Panc1 (cell line): ENCODE measurements around the gene ERO1A. TPM values are rescaled to one million over a fixed set of nuclear protein-coding genes. Genes with fewer than 3 reads are reported as not detected.
A peak's percentile ranks its signal among the peaks of the same experiment; 100 is the strongest.

Experiments used
- ATAC-seq: fragments of 200-7000 bp; cut with Tn5 transposase; 2 replicates; pipeline ENCODE4 v1.9.1; 2020; ENCODE audit warnings: mild to moderate bottlenecking, moderate library complexity
- BruUV-seq: library from RNA; stranded (reverse); fragments of 400-500 nt; replicated peaks from 2 replicates; lab custom pipeline; 2021; lab: Mats Ljungman, UMichigan
- CTCF ChIA-PET: fragments of 300-600 bp; sonication (Branson Sonifier 250); formaldehyde crosslinking; loops from one replicate; lab custom pipeline; 2022; ENCODE audit warnings: antibody characterized with exemption; lab: Charles Lee
- POLR2A ChIA-PET: fragments of 300-600 bp; sonication (Branson Sonifier 250); formaldehyde crosslinking; loops from one replicate; lab custom pipeline; 2022; ENCODE audit warnings: antibody characterized with exemption; lab: Charles Lee
- DNase-seq: peaks from one replicate; pipeline ENCODE4 v3.0.0-alpha.2; 2010; ENCODE audit warnings: low read depth, low spot score
- H3K27ac ChIP-seq: 2 replicates; pipeline ENCODE4 v1.5.1; 2011; ENCODE audit warnings: mild to moderate bottlenecking, low read length, inconsistent platforms
- H3K27me3 ChIP-seq: fragments of 200-500 bp; sonication (Bioruptor generic); 2 replicates; pipeline ENCODE4 v1.6.0; 2014; ENCODE audit warnings: low read length, inconsistent platforms; ENCODE audit not compliant: control insufficient read depth, insufficient read depth
- H3K36me3 ChIP-seq: fragments of 200-500 bp; sonication (Bioruptor generic); 2 replicates; pipeline ENCODE4 v1.5.1; 2014; ENCODE audit warnings: inconsistent platforms, mild to moderate bottlenecking, low read length, moderate library complexity; ENCODE audit not compliant: control insufficient read depth, insufficient read depth
- H3K4me1 ChIP-seq: 2 replicates; pipeline ENCODE4 v1.5.1; 2011; ENCODE audit warnings: inconsistent platforms, mild to moderate bottlenecking, low read length, moderate library complexity; ENCODE audit not compliant: control insufficient read depth, insufficient read depth
- H3K4me3 ChIP-seq, 2 experiments: 2 replicates each; pipeline ENCODE4 v1.5.1; 2011 to 2012; ENCODE audit warnings: low read depth in 2 of 2, low read length in 2 of 2, mild to moderate bottlenecking in 2 of 2, inconsistent platforms in 1 of 2, moderate library complexity in 1 of 2
- H3K9me3 ChIP-seq: fragments of 200-500 bp; sonication (Bioruptor generic); 2 replicates; pipeline ENCODE4 v1.5.1; 2014; ENCODE audit warnings: low read depth, mild to moderate bottlenecking, inconsistent platforms, low read length, moderate library complexity; ENCODE audit not compliant: control insufficient read depth, insufficient read depth
- CTCF ChIP-seq: fragments of 450-650 bp; IDR thresholded peaks from 2 replicates; pipeline ENCODE4 v1.5.1; 2017; ENCODE audit warnings: mild to moderate bottlenecking
- POLR2AphosphoS5 ChIP-seq: IDR thresholded peaks from 2 replicates; pipeline ENCODE4 v1.6.1; 2012; ENCODE audit warnings: mild to moderate bottlenecking, low read depth, low read length, moderate library complexity
- REST ChIP-seq, 2 experiments: IDR thresholded peaks; 2 replicates each; pipeline ENCODE4 v1.6.1; 2011 to 2012; ENCODE audit warnings: low read depth in 2 of 2, control low read depth in 1 of 2, low read length in 1 of 2, mild to moderate bottlenecking in 1 of 2, moderate library complexity in 1 of 2; ENCODE audit not compliant: insufficient read depth in 1 of 2
- SIN3A ChIP-seq: IDR thresholded peaks from 2 replicates; pipeline ENCODE4 v1.6.1; 2012; ENCODE audit warnings: low read depth, mild to moderate bottlenecking, low read length, moderate library complexity, borderline replicate concordance; ENCODE audit not compliant: insufficient read depth
- TCF7L2 ChIP-seq: IDR thresholded peaks from 2 replicates; pipeline ENCODE4 v1.6.1; 2011; ENCODE audit warnings: mild to moderate bottlenecking, low read depth, low read length, inconsistent platforms
- in situ Hi-C: cut with HindIII; loops from 2 replicates; pipeline ENCODE4 v1.10.0; 2016; ENCODE audit warnings: low sequenced_read_pairs, low pct_unique_long_range_greater_than_20kb
- intact Hi-C: fragments of 100-400 bp; cut with micrococcal nuclease; formaldehyde crosslinking; loops from one replicate; pipeline ENCODE4 v1.10.0; 2022; ENCODE audit not compliant: unreplicated experiment
- total RNA-seq: library from RNA; stranded (reverse); gene quantifications from one replicate; pipeline ENCODE4 v1.2.1, GENCODE V29; 2021; ENCODE audit not compliant: unreplicated experiment

Gene ERO1A
- total RNA-seq, 1 experiment from 2014 or later = 83.3 TPM

- H3K27me3 ChIP-seq = no peaks in the 10 kb centered on the region
- intact Hi-C loops = no loop called here
- no TSS peak for BruUV-seq
- H3K27ac ChIP-seq = no peak overlapping the region
- TF ChIP-seq TCF7L2 (no peak), SIN3A (no peak), CTCF (no peak), POLR2AphosphoS5 (no peak), REST (IDR thresholded peaks at IDR 0.05; ENCODE audit: insufficient read depth in 1 of 2, low read depth in 2 of 2, low read length in 1 of 2) (no peak)
- POLR2A ChIA-PET = no interaction called here
- DNase-seq = no peak
- no peak overlapping the region for H3K4me3 ChIP-seq
- H3K9me3 ChIP-seq = no peaks in the 10 kb centered on the region
- no peaks in the 10 kb centered on the region for H3K36me3 ChIP-seq
- CTCF ChIA-PET = no interaction called here
- ATAC-seq = no peak
- in situ Hi-C loops = no loop called here
- peaks cover 4% of the 10 kb centered on the region for H3K4me1 ChIP-seq
These were observed 9.2 kb downstream of the ERO1A start for GRCh38 chr14:52686176-52686575.

- TF ChIP-seq SIN3A (no peak), REST (IDR thresholded peaks at IDR 0.05; ENCODE audit: insufficient read depth in 1 of 2, low read depth in 2 of 2, low read length in 1 of 2) (no peak), TCF7L2 (no peak), POLR2AphosphoS5 (no peak), CTCF (no peak)
- POLR2A ChIA-PET = no interaction called here
- BruUV-seq = no TSS peak
- DNase-seq (no peak), ATAC-seq (0 out of 2 replicates have a peak, but pooled peaks have one; percentile 30)
- intact Hi-C loops = no loop called here
- Histone ChIP-seq H3K9me3 (no peaks in the 10 kb centered on the region), H3K27me3 (no peaks in the 10 kb centered on the region), H3K36me3 (no peaks in the 10 kb centered on the region), H3K27ac (no peak overlapping the region), H3K4me1 (0 out of 2 replicates have a peak, but pooled peaks cover 2% of the 10 kb centered on the region), H3K4me3 (no peak overlapping the region)
- CTCF ChIA-PET = no interaction called here
- in situ Hi-C loops = no loop called here
These were observed 11.3 kb downstream of the ERO1A start for GRCh38 chr14:52683985-52684520.
